Renal cortical epithelial cell (primary cell): Measurements from ENCODE around the gene DNAAF5. TPM values are rescaled to one million over a fixed set of nuclear protein-coding genes. Genes with fewer than 3 reads are reported as not detected.

Source experiments
- DNase-seq: peaks from one replicate; pipeline ENCODE4 v3.0.0-alpha.2; 2011; ENCODE audit warnings: low read depth
- total RNA-seq: library from RNA; depleted of rRNA; stranded (reverse); fragments of >200 nt; gene quantifications from 2 replicates; pipeline ENCODE4 v1.2.3, GENCODE V29; 2014

DNAAF5 gene
- total RNA-seq, 1 donor from 2014 or later = 57.3 TPM

GRCh38 chr7:834277-834676 lies 107.8 kb downstream of the DNAAF5 start:
- DNase-seq = no peak

- DNase-seq = no peak
Observed at GRCh38 chr7:835021-835420, 108.5 kb downstream of the DNAAF5 start.

GRCh38 chr7:835485-836401 lies 109.2 kb downstream of the DNAAF5 start:
- DNase-seq = peak; percentile 50

Other genes starting within 250 kb of the DNAAF5 start
- gene PDGFA, start 206.9 kb upstream of the DNAAF5 start, total RNA-seq = 33.5 and 54.3 TPM in 2 replicates
- gene PRKAR1B, start 582 bp downstream of the DNAAF5 start, total RNA-seq = 15.3 and 35.7 TPM in 2 replicates
- gene SUN1, start 105.8 kb downstream of the DNAAF5 start, total RNA-seq = 164 and 234 TPM in 2 replicates
- gene GET4, start 149.9 kb downstream of the DNAAF5 start, total RNA-seq = 30.7 and 36.5 TPM in 2 replicates
- gene ADAP1, start 228.0 kb downstream of the DNAAF5 start, total RNA-seq = 4.8 and 22.4 TPM in 2 replicates
- gene COX19, start 248.8 kb downstream of the DNAAF5 start, total RNA-seq = 3.5 and 10.0 TPM in 2 replicates